KOPT-K1 (cell line): ENCODE measurements around the gene MIOS.
A peak's percentile ranks its signal among the peaks of the same experiment; 100 is the strongest.

Experiments used
- H3K27ac ChIP-seq: fragments of 200-600 bp; sonication (generic); 2 replicates; pipeline ENCODE4 v1.5.1; 2016; ENCODE audit warnings: antibody characterized with exemption, mild to moderate bottlenecking, low read depth, low read length; ENCODE audit not compliant: poor library complexity, severe bottlenecking
- H3K36me3 ChIP-seq: fragments of 200-600 bp; sonication (generic); 2 replicates; pipeline ENCODE4 v1.5.1; 2017; ENCODE audit warnings: antibody characterized with exemption, mild to moderate bottlenecking, low read length, moderate library complexity; ENCODE audit not compliant: insufficient read depth
- H3K9me3 ChIP-seq: fragments of 200-600 bp; sonication (generic); 2 replicates; pipeline ENCODE4 v1.5.1; 2017; ENCODE audit warnings: antibody characterized with exemption, low read length, mild to moderate bottlenecking; ENCODE audit not compliant: insufficient read depth, poor library complexity, severe bottlenecking

The MIOS gene

GRCh38 chr7:7585241-7585928, 18.7 kb downstream of the MIOS start:
- Histone ChIP-seq H3K36me3 (no peaks in the 10 kb centered on the region; the same call in 1 of the 2 replicates), H3K27ac (no peak overlapping the region), H3K9me3 (no peaks in the 10 kb centered on the region)

- H3K36me3 ChIP-seq: peaks cover 49% of the 10 kb centered on the region
- peaks cover 6% of the 10 kb centered on the region for H3K9me3 ChIP-seq
- H3K27ac ChIP-seq: no peak overlapping the region
Observed at GRCh38 chr7:7595451-7595850, 28.8 kb downstream of the MIOS start.

GRCh38 chr7:7596176-7596575, 29.5 kb downstream of the MIOS start:
- Histone ChIP-seq H3K27ac (no peak overlapping the region), H3K9me3 (peaks cover 6% of the 10 kb centered on the region), H3K36me3 (peaks cover 49% of the 10 kb centered on the region)

GRCh38 chr7:7607010-7607409, 40.3 kb downstream of the MIOS start:
- Histone ChIP-seq H3K36me3 (peaks cover 12% of the 10 kb centered on the region), H3K27ac (no peak overlapping the region), H3K9me3 (no peaks in the 10 kb centered on the region)

- peaks cover 12% of the 10 kb centered on the region for H3K36me3 ChIP-seq
- no peak overlapping the region for H3K27ac ChIP-seq
- no peaks in the 10 kb centered on the region for H3K9me3 ChIP-seq
Observed at GRCh38 chr7:7609330-7609729, 42.6 kb downstream of the MIOS start.

GRCh38 chr7:7612519-7612918, 45.8 kb downstream of the MIOS start:
- H3K36me3 ChIP-seq: peaks cover 4% of the 10 kb centered on the region; the same call in 1 of the 2 replicates
- no peaks in the 10 kb centered on the region for H3K9me3 ChIP-seq
- no peak overlapping the region for H3K27ac ChIP-seq

- no peak overlapping the region for H3K27ac ChIP-seq
Observed at GRCh38 chr7:7613210-7613609, 46.5 kb downstream of the MIOS start.

GRCh38 chr7:7614018-7614741, 47.5 kb downstream of the MIOS start:
- Histone ChIP-seq H3K36me3 (no peaks in the 10 kb centered on the region), H3K9me3 (no peaks in the 10 kb centered on the region), H3K27ac (no peak overlapping the region)

More at GRCh38 chr7:7613210-7613609, 46.5 kb downstream of the MIOS start:
- Histone ChIP-seq H3K9me3 (no peaks in the 10 kb centered on the region), H3K36me3 (no peaks in the 10 kb centered on the region; the same call in 1 of the 2 replicates)

GRCh38 chr7:7617550-7617949, 50.9 kb downstream of the MIOS start:
- no peak overlapping the region for H3K27ac ChIP-seq
- H3K9me3 ChIP-seq: no peaks in the 10 kb centered on the region
- no peaks in the 10 kb centered on the region for H3K36me3 ChIP-seq

GRCh38 chr7:7618410-7618809, 51.7 kb downstream of the MIOS start:
- no peaks in the 10 kb centered on the region for H3K36me3 ChIP-seq
- no peaks in the 10 kb centered on the region for H3K9me3 ChIP-seq
- H3K27ac ChIP-seq: no peak overlapping the region

GRCh38 chr7:7620236-7620635, 53.6 kb downstream of the MIOS start:
- H3K9me3 ChIP-seq: peaks cover 1% of the 10 kb centered on the region
- H3K27ac ChIP-seq: no peak overlapping the region

GRCh38 chr7:7620644-7621210, 54.0 kb downstream of the MIOS start:
- Histone ChIP-seq H3K27ac (no peak overlapping the region), H3K9me3 (peaks cover 6% of the 10 kb centered on the region), H3K36me3 (no peaks in the 10 kb centered on the region)

More at GRCh38 chr7:7620236-7620635, 53.6 kb downstream of the MIOS start:
- no peaks in the 10 kb centered on the region for H3K36me3 ChIP-seq

GRCh38 chr7:7628476-7628875, 61.8 kb downstream of the MIOS start:
- Histone ChIP-seq H3K36me3 (no peaks in the 10 kb centered on the region), H3K9me3 (peaks cover 40% of the 10 kb centered on the region), H3K27ac (no peak overlapping the region)

- H3K9me3 ChIP-seq: peaks cover 33% of the 10 kb centered on the region
- H3K36me3 ChIP-seq: peaks cover 3% of the 10 kb centered on the region
- H3K27ac ChIP-seq: no peak overlapping the region
Observed at GRCh38 chr7:7630626-7631329, 64.1 kb downstream of the MIOS start.

GRCh38 chr7:7639421-7639820, 72.7 kb downstream of the MIOS start:
- H3K36me3 ChIP-seq: peaks cover 24% of the 10 kb centered on the region
- H3K27ac ChIP-seq: peak overlapping the region; percentile 77
- H3K9me3 ChIP-seq: no peaks in the 10 kb centered on the region
